GM12878 (cell line): ENCODE measurements around the gene COL15A1.

Experiments used
- GABPA ChIP-seq: IDR thresholded peaks from 2 replicates; pipeline ENCODE4 v1.6.1; 2014; ENCODE audit warnings: antibody characterized with exemption, low read depth, mild to moderate bottlenecking, inconsistent platforms
- ZNF384 ChIP-seq: IDR thresholded peaks from 2 replicates; pipeline ENCODE4 v1.6.1; 2012; ENCODE audit warnings: low read depth, mild to moderate bottlenecking, low read length, improper control_type of control experiment, borderline replicate concordance

DNA sequence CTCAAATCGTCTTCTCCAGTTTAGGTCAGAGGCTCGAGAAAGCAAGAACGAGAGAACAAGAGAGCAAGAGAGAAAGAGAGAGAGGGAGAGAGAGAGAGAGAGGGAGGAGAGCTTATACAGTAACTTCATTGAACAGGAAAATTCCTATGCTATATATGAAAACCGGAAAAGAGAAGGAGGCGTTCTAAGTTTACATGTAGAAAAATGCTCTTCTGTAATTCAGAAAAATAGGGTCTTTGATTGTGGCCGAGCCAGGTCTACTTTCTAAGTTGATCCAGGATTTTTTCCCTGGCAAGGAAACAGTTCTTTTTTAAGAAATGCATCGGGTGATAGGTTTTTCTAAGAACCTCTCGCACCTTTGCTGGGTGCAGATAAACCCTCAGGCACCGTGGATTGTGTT, 29.5 kb downstream of the COL15A1 start:
- TF ChIP-seq ZNF384 (no peak), GABPA (no peak)
